GM19468 (cell line): ENCODE data around the gene RANBP9.

Experiments used
- ATAC-seq: cut with Tn5 transposase; IDR thresholded peaks from one replicate; pipeline ENCODE4 v1.9.1; 2021; ENCODE audit warnings: mild to moderate bottlenecking, moderate library complexity, moderate number of reproducible peaks; ENCODE audit not compliant: unreplicated experiment; ENCODE audit errors: extremely low read depth

RANBP9 gene

GRCh38 chr6:13711733-13712598 lies at the start of gene RANBP9:
RANBP9 (minus strand) TSS chr6:13711835; CDS start chr6:13711505, 330 bp downstream.
- ATAC-seq: peak; percentile 61

- no peak for ATAC-seq
These were observed 49.0 kb upstream of the RANBP9 start for GRCh38 chr6:13760307-13761304.

GRCh38 chr6:13759025-13759424 lies 47.4 kb upstream of the RANBP9 start:
- ATAC-seq: no peak

- ATAC-seq: no peak
These were observed 43.0 kb upstream of the RANBP9 start for GRCh38 chr6:13754644-13755043.

GRCh38 chr6:13743736-13744127 lies 32.1 kb upstream of the RANBP9 start:
- no peak for ATAC-seq

- no peak for ATAC-seq
These were observed 31.5 kb upstream of the RANBP9 start for GRCh38 chr6:13742961-13743735.

- ATAC-seq: no peak
These were observed 29.7 kb upstream of the RANBP9 start for GRCh38 chr6:13741365-13741764.

GRCh38 chr6:13735031-13735430 lies 23.4 kb upstream of the RANBP9 start:
- no peak for ATAC-seq

GRCh38 chr6:13733178-13733887 lies 21.7 kb upstream of the RANBP9 start:
- ATAC-seq: no peak

- no peak for ATAC-seq
These were observed 19.1 kb upstream of the RANBP9 start for GRCh38 chr6:13730704-13731103.

- ATAC-seq: no peak
These were observed 18.3 kb upstream of the RANBP9 start for GRCh38 chr6:13729891-13730290.

GRCh38 chr6:13725570-13725969 lies 13.9 kb upstream of the RANBP9 start:
- ATAC-seq: no peak

GRCh38 chr6:13725052-13725451 lies 13.4 kb upstream of the RANBP9 start:
- ATAC-seq: no peak

GRCh38 chr6:13724182-13724581 lies 12.5 kb upstream of the RANBP9 start:
- no peak for ATAC-seq

- ATAC-seq: no peak
These were observed 11.2 kb upstream of the RANBP9 start for GRCh38 chr6:13722880-13723279.

- ATAC-seq: no peak
These were observed 6.5 kb upstream of the RANBP9 start for GRCh38 chr6:13718123-13718458.

- ATAC-seq: no peak
These were observed 5.3 kb upstream of the RANBP9 start for GRCh38 chr6:13716955-13717295.

- no peak for ATAC-seq
These were observed 4.8 kb upstream of the RANBP9 start for GRCh38 chr6:13716225-13716954.

GRCh38 chr6:13715444-13715883 lies 3.8 kb upstream of the RANBP9 start:
- no peak for ATAC-seq
